NCI-H128 (cell line): Measurements from ENCODE around the gene HEATR5A.
"Not testable (repeated sequence)": the region's sequence is repeated elsewhere in the genome, so short reads cannot be mapped to it uniquely, and the experiment has no call there.

ENCODE experiments used
- DNase-seq: peaks from one replicate; lab custom pipeline; 2025; ENCODE audit not compliant: unreplicated experiment; lab: John Stamatoyannopoulos, UW

The HEATR5A gene

GRCh38 chr14:31391473-31391872, 28.9 kb downstream of the HEATR5A start:
- DNase-seq = no peak

- no peak for DNase-seq
These were observed 30.4 kb downstream of the HEATR5A start for GRCh38 chr14:31389946-31390345.

DNA sequence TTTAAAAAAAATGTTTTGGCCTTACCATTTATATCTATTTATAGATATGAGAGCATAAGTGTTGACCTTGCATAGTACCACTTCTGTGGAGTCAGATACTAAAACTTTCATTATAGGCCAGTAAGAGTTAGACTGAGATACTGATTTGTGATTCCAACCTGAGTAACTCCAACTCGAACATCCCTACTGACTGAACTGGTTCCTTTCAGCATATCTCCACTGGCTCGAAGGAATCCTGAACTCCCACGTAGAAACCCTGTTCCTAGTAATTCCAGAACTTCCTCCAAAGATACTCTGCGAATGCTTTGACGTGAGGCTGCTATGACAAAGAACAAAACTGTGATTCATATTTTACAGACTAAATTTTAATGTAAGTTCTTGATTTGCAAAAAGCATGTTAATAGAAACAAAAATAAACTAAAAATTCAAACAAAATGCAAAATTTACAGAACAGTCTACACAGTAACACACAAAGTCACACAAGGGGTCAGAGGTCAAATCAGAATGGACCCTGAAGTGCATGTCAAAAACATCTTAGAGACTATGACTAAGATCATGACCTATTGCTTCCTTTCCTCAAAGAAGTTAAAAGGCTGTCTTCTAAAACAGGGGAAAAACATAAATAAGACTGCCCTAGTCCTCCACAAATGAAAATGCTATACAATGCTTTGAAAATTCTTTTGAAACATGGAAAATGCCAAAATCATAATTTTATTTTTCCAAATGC, 31.5 kb downstream of the HEATR5A start:
- DNase-seq = no peak

- DNase-seq = no peak
These were observed 33.3 kb downstream of the HEATR5A start for GRCh38 chr14:31387091-31387490.

GRCh38 chr14:31386271-31386670, 34.1 kb downstream of the HEATR5A start:
- no peak for DNase-seq

GRCh38 chr14:31382221-31382620, 38.1 kb downstream of the HEATR5A start:
- DNase-seq = no peak

GRCh38 chr14:31380106-31380505, 40.2 kb downstream of the HEATR5A start:
- DNase-seq = no peak

- not testable (repeated sequence) for DNase-seq
These were observed 41.0 kb downstream of the HEATR5A start for GRCh38 chr14:31379125-31379947.

DNA sequence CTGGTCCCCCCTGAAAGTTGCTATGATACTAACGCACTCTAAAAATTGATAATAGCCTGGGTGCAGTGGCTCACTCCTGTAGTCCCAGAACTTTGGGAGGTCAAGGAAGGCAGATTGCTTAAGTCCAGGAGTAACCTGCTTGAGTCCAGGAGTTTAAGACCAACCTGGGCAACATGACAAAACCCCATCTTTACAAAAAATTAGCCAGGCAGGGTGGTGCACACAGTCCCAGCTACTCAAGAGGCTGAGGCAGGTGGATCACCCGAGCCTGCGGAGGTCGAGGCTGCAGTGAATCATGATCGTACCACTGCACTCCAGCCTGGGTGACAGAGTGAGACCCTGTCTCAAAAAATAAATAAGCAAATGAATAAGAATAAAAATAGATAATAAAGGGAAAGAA, 42.9 kb downstream of the HEATR5A start:
- no peak for DNase-seq

DNA sequence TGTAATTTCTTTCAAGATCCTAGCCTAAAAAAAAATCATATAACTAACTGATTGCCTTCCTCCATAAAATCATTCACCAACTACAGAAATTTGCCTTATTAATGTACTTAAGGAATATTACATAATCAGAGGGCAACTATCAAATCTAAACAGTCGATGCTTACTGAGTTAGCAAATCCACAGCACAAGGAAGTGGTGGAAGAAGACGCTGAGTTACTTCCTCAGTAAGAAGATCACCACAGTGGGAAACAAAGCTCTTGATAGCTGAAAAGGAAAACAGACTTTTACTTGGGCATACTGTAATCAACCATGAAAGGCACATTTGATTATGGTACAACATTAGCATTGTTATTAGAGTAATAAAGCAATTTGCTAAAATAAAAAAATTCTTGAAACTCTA, 48.7 kb downstream of the HEATR5A start:
- DNase-seq = no peak

- DNase-seq = no peak
These were observed 56.8 kb downstream of the HEATR5A start for GRCh38 chr14:31363331-31364073.

- no peak for DNase-seq
These were observed 57.6 kb downstream of the HEATR5A start for GRCh38 chr14:31362746-31363145.

DNA sequence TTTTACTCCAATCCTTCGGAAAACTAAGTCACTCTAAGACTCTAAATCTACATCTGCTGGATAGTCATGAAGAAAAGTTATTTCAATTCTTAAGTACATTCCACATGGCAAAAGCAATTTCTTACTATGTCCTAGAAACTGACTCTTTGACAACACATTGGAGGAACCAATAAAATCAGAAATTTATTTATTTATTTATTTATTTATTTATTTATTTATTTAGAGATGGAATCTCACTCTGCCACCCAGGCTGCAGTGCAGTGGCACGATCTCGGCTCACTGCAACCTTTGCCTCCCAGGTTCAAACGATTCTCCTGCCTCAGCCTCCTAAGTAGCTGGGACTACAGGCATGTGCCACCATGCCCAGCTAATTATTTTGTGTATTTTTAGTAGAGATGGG, 58.6 kb downstream of the HEATR5A start:
- DNase-seq = not testable (repeated sequence)

DNA sequence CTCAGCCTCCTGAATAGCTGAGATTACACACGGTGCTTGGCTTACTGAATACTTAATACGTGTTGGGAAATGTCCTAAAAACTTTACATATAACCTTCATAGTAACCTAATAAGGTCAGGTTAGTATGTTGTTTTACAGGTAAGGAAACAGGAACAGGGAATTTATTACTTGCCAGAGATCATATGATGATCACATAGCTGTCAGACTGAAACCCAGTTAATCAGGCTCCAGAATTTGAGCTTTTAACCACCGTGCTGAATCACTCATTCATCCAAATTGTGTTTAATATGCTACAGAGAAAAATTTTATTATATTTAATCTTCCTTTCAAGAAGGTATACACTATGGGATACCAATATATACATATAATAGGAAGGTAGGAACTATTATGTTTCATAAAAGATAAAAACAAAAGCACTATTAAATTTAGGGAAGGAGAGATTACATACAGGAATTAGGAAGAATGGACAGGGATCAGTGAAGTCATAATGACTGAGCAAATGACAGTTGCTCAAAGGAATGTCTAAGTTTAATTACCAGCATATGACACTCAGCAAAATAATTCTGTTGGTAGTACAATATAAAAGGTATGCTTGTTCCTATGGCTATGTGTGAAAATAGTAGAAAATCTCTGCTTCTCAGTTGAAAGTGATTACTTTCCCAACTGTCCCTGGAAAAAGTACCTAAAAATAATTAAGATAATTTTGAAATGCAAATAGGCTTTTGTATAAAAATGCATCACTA, 59.3 kb downstream of the HEATR5A start:
- DNase-seq = no peak

GRCh38 chr14:31357279-31357678, 63.1 kb downstream of the HEATR5A start:
- DNase-seq = no peak

- DNase-seq = no peak
These were observed 74.3 kb downstream of the HEATR5A start for GRCh38 chr14:31346097-31346496.

GRCh38 chr14:31341280-31341679, 79.1 kb downstream of the HEATR5A start:
- no peak for DNase-seq

DNA sequence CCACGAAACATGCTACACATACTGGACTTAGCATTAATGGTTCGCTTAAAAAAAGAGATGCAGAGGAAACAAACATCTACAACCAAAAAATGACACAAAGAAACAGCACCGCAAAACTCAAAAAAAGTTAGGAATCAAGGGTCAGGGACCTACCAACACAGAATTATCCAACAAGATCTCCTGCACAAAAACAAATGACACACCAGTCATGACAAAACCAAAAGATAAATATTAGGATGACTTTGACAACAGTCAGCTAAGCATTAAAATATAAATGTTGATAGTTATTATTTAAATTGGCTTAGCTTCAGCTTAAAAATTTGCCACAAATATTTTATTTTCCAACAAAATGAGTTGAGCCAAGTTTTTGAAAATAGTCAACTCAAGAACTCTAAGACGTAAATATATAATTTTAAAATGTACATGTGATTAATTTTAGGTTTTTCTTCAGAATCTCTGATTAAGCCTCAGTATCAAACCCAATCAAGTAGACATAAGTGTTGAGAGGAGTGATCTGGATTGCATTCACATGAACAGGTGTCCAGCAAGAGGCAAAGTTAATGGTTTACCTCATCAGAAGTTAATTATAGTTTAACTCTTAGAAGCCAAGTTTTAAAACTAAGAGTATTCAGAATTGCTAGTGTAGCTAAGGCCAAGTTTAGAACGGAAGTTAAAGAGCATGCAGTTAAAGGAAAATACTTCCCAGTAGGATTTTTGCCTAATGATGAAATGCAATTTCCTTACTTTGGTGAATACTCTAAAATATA, 79.9 kb downstream of the HEATR5A start:
- DNase-seq = no peak

DNA sequence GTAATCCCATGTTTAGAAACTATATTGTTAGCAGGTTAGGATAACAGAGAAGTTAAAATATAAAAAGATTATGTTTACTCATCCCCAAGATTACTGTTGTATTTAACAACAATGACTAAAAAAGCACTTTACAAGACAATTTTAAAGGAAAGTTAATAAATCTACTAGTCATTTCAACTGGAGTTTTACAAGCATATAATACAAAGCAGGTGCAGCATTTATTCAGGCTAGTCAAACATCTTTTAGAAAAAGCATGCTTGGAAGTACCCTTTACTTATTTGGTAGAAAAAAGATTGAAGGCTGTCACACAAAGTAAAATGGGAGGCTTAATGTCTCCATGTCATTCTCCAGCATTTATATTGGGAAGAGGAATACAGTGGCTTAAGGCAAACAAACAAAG, 80.6 kb downstream of the HEATR5A start:
- no peak for DNase-seq

DNA sequence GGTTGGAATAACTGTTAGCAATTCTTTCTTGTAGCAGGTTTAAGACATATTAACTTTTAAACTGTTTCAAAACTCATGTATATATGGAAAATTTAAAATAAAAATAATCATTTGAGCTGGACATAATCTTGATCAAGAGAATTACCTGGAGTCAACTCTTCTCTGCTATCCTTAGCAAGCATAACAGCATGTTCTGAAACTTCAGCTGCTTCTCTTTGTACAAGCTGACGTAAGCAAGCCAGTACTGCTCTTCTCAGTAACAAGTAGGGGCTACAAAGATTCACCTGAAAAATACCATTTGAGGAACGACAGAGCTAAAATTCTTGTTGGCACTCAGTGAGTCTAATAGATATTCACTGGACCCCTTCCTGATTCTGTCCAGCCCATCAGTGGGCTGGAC, 83.0 kb downstream of the HEATR5A start:
- no peak for DNase-seq
